ENCODE measurements around the gene FAM81A. TPM values are rescaled to one million over a fixed set of nuclear protein-coding genes. Genes with fewer than 3 reads are reported as not detected.
A peak's percentile ranks its signal among the peaks of the same experiment; 100 is the strongest.

Gene FAM81A
- total RNA-seq, 2 donors from 2014 or later, result under 0.01 to 0.78 TPM

GRCh38 chr15:59532770-59533379 is 94.9 kb downstream of the FAM81A start:
- TF ChIP-seq CTCF (IDR thresholded peaks at IDR 0.05) (peak; percentile 31 to 75 (median 63)), POLR2A (IDR thresholded peaks at IDR 0.05) (no peak)
- intact Hi-C loops (cut with DNase I), result no loop called here
- Histone ChIP-seq H3K9me3 (no peaks in the 10 kb centered on the region), H3K4me3 (no peak overlapping the region), H3K36me3 (replicated peaks in 1 of 2; ENCODE audit: insufficient read depth in 1 of 2, low read depth in 2 of 2) (no peaks in the 10 kb centered on the region), H3K27ac (no peak overlapping the region), H3K27me3 (no peaks in the 10 kb centered on the region), H3K4me1 (peaks cover 7% of the 10 kb centered on the region)
- no peak for ATAC-seq
- peak; percentile 17 to 33 (median 28) for DNase-seq
- WGBS, 2 donors, result 14 to 15% methylated on average over 8 of the region's 8 CpGs

DNA sequence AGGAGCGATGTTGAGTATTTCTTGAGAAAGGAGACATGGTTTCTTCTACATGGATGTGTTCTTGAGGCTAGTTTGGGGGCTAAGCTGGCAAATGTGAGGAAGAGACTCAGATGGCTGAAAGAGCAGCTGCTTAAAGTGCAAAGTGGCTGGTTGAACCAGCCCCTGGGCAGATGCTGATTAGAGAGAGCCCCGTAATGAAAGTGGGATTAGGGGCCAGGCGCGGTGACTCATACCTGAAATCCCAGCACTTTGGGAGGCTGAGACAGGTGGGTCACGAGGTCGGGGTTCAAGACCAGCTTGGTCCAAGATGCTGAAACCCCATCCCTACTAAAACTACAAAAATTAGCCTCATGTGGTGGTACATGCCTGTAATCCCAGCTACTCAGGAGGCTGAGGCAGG is 98.6 kb downstream of the FAM81A start:
- Histone ChIP-seq H3K27me3 (no peaks in the 10 kb centered on the region), H3K4me3 (no peak overlapping the region), H3K4me1 (peaks cover 7% of the 10 kb centered on the region), H3K27ac (no peak overlapping the region), H3K9me3 (no peaks in the 10 kb centered on the region), H3K36me3 (replicated peaks in 1 of 2; ENCODE audit: insufficient read depth in 1 of 2, low read depth in 2 of 2) (no peaks in the 10 kb centered on the region)
- WGBS, 2 donors, result 79 to 88% methylated on average over 6 of the region's 6 CpGs
- no peak for TF ChIP-seq CTCF (IDR thresholded peaks at IDR 0.05)
- no peak for TF ChIP-seq POLR2A (IDR thresholded peaks at IDR 0.05)
- ATAC-seq (no peak), DNase-seq (no peak)
- intact Hi-C loops (cut with DNase I), result no loop called here

DNA sequence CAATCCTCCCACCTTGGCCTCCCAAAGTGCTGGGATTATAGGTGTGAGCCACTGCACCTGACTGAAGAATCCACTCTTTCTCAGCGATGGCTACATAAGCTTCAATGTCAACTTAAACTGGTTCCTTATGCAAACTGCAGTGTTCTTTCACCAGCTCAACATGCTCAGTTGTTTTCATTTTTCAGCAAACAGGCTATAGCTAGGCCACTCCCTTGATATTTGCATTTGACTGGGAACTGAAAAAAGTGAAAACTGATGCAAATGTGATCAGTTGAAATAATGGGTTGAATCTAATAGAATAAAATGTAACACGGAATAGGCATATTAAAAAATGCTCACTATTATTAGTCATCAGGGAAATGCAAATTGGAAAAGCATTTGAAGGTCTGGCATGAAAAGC is 99.4 kb downstream of the FAM81A start:
- Histone ChIP-seq H3K9me3 (no peaks in the 10 kb centered on the region), H3K36me3 (replicated peaks in 1 of 2; ENCODE audit: insufficient read depth in 1 of 2, low read depth in 2 of 2) (no peaks in the 10 kb centered on the region), H3K27ac (no peak overlapping the region), H3K4me1 (peaks cover 7% of the 10 kb centered on the region), H3K27me3 (no peaks in the 10 kb centered on the region), H3K4me3 (no peak overlapping the region)
- no peak for TF ChIP-seq POLR2A (IDR thresholded peaks at IDR 0.05)
- TF ChIP-seq CTCF (IDR thresholded peaks at IDR 0.05), result no peak
- no peak for ATAC-seq
- 44 to 50% methylated on average over 2 of the region's 2 CpGs for WGBS, 2 donors
- DNase-seq, result no peak
- intact Hi-C loops (cut with DNase I), result no loop called here

- 70 to 83% methylated on average over 3 of the region's 3 CpGs for WGBS, 2 donors
- no peak overlapping the region for H3K27ac ChIP-seq
- no peaks in the 10 kb centered on the region for H3K36me3 ChIP-seq (replicated peaks in 1 of 2; ENCODE audit: insufficient read depth in 1 of 2, low read depth in 2 of 2)
- no peak for ATAC-seq
- no peaks in the 10 kb centered on the region for H3K4me1 ChIP-seq
- H3K4me3 ChIP-seq, result no peak overlapping the region
- no peaks in the 10 kb centered on the region for H3K27me3 ChIP-seq
- no peak for DNase-seq
- intact Hi-C loops (cut with DNase I), result no loop called here
- H3K9me3 ChIP-seq, result no peaks in the 10 kb centered on the region
- TF ChIP-seq POLR2A (IDR thresholded peaks at IDR 0.05) (no peak), CTCF (IDR thresholded peaks at IDR 0.05) (no peak)
These were observed 100.5 kb downstream of the FAM81A start for GRCh38 chr15:59538494-59538893.

GRCh38 chr15:59539799-59540198 is 101.8 kb downstream of the FAM81A start:
- H3K36me3 ChIP-seq (replicated peaks in 1 of 2; ENCODE audit: insufficient read depth in 1 of 2, low read depth in 2 of 2), result no peaks in the 10 kb centered on the region
- H3K9me3 ChIP-seq, result no peaks in the 10 kb centered on the region
- no peak overlapping the region for H3K27ac ChIP-seq
- WGBS, 2 donors, result 64 to 84% methylated on average over 3 of the region's 3 CpGs
- DNase-seq, result no peak
- H3K4me3 ChIP-seq, result no peak overlapping the region
- intact Hi-C loops (cut with DNase I), result no loop called here
- H3K4me1 ChIP-seq, result no peaks in the 10 kb centered on the region
- ATAC-seq, result no peak
- no peaks in the 10 kb centered on the region for H3K27me3 ChIP-seq
- TF ChIP-seq CTCF (IDR thresholded peaks at IDR 0.05) (no peak), POLR2A (IDR thresholded peaks at IDR 0.05) (no peak)
